Measurements from ENCODE around the gene DNASE1. TPM values are rescaled to one million over a fixed set of nuclear protein-coding genes. Genes with fewer than 3 reads are reported as not detected.
A peak's percentile ranks its signal among the peaks of the same experiment; 100 is the strongest.

Gene DNASE1
- total RNA-seq, 1 donor from 2014 or later: 18.4 TPM

DNA sequence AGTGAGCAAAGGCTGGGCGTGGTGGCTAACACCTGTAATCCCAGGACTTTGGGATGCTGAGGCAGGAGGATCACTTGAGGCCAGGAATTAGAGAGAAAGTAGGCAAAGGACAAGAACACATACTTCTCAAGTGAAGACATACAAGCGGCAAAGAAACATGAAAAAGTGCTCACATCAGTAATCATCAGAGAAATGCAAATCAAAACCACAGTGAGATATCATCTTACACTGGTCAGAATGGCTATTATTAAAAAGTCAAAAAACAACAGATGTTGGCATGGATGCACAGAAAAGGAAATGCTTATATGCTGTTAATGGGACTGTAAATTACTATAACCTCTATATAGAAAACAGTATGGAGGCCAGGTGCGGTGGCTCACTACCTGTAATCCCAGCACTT lies 30.8 kb upstream of the DNASE1 start:
- Histone ChIP-seq H3K4me3 (no peak overlapping the region), H3K4me1 (peaks cover 8% of the 10 kb centered on the region), H3K27me3 (no peaks in the 10 kb centered on the region), H3K9me3 (no peaks in the 10 kb centered on the region), H3K27ac (no peak overlapping the region), H3K36me3 (no peaks in the 10 kb centered on the region)
- no peak for DNase-seq
- ATAC-seq: no peak
- intact Hi-C loops (cut with DNase I): no loop called here
- TF ChIP-seq, protein P1, sequence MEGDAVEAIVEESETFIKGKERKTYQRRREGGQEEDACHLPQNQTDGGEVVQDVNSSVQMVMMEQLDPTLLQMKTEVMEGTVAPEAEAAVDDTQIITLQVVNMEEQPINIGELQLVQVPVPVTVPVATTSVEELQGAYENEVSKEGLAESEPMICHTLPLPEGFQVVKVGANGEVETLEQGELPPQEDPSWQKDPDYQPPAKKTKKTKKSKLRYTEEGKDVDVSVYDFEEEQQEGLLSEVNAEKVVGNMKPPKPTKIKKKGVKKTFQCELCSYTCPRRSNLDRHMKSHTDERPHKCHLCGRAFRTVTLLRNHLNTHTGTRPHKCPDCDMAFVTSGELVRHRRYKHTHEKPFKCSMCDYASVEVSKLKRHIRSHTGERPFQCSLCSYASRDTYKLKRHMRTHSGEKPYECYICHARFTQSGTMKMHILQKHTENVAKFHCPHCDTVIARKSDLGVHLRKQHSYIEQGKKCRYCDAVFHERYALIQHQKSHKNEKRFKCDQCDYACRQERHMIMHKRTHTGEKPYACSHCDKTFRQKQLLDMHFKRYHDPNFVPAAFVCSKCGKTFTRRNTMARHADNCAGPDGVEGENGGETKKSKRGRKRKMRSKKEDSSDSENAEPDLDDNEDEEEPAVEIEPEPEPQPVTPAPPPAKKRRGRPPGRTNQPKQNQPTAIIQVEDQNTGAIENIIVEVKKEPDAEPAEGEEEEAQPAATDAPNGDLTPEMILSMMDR (IDR thresholded peaks at IDR 0.05): no peak

DNA sequence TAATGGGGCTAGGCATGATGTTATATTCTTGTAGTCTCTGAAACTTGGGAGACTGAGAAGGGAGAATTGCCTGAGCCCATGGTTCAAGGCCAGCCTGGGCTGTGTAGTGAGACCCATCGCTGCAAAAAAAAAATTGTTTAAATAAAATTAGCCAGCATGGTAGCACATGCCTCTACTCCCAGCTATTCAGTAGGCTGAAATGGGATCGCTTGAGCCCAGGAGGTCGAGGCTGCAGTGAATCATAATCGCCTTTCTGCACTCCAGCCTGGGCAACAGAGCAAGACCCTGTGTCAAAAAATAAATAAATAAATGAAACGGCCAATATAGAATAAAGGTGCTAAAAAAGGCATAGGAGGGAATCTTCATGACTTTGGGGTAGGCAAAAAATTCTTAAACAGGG lies 29.2 kb upstream of the DNASE1 start:
- Histone ChIP-seq H3K4me1 (peaks cover 8% of the 10 kb centered on the region), H3K4me3 (no peak overlapping the region), H3K27me3 (no peaks in the 10 kb centered on the region), H3K9me3 (no peaks in the 10 kb centered on the region), H3K27ac (no peak overlapping the region), H3K36me3 (no peaks in the 10 kb centered on the region)
- TF ChIP-seq, protein P1 (IDR thresholded peaks at IDR 0.05): no peak
- DNase-seq (no peak), ATAC-seq (no peak)
- intact Hi-C loops (cut with DNase I): no loop called here

DNA sequence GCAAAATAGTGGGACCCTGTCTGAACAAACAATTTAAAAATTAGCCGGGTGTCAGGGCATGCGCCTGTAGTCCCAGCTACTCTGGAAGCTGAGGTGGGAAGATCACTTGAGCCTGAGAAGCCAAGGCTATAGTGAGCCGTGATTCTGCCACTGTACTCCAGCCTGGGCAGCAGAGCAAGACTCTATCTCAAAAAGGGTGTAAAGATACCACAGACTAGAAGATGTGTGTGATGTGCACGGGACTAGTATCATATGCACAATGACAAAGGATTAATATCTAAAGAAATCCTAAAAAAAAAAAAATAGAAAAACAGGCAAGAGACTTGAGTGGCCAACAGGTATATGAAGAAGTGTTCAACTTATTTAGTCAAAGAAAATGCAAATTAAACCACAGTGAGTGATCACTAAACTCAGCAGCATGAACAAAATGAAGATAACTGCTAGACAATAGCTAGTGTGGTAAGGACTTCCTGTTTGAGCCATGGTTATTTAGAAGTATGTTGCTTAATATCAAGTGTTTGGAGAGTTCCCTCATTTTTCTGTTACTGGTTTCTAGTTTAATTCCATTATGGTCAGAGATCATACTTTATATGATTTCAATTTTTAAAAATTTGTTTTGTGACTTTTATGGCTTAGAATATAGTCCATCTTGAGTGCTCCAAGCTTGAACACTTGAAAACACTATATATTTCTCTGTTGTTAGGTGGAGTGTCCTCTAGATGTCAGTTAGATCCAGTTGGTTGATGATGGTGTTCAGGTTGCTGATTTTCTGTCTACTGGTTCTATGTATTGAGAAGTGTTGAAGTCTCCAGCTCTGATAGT lies 28.4 kb upstream of the DNASE1 start:
- Histone ChIP-seq H3K4me3 (no peak overlapping the region), H3K27ac (no peak overlapping the region), H3K9me3 (no peaks in the 10 kb centered on the region), H3K27me3 (no peaks in the 10 kb centered on the region), H3K4me1 (peaks cover 8% of the 10 kb centered on the region), H3K36me3 (no peaks in the 10 kb centered on the region)
- TF ChIP-seq, protein P1 (IDR thresholded peaks at IDR 0.05): no peak
- ATAC-seq (peak; percentile 47), DNase-seq (no peak)
- intact Hi-C loops (cut with DNase I): no loop called here

DNA sequence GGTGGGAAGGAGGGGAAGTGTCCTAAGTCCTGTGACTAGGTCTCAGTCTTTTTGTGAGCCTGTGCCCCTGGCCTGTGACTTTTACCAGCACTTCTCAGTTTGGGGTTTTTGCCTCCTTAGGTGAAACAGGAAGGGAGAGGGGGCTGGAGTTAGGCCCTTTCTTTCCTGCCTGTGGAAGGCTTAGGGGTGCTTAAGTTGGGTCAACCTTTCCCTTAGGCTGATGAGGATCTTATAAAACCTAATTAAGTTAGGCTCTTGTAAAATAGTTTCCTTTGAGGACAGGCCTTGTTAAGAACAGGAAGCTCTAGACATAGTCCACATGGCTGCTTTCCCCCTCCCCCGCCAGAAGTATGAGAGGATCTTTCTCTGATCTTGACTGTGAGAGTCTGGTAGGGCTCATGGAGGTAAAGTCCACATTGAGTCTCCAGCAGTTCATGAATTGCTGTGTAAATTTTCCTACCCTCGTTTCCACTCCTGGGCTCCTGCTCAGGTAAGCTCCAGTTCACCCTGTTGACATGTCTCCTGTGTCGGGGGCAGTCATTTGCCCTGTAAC lies 17.0 kb upstream of the DNASE1 start:
- TF ChIP-seq, protein P1 (IDR thresholded peaks at IDR 0.05): no peak
- no peak for DNase-seq
- Histone ChIP-seq H3K27me3 (no peaks in the 10 kb centered on the region), H3K36me3 (peaks cover 7% of the 10 kb centered on the region), H3K4me1 (peaks cover 7% of the 10 kb centered on the region), H3K4me3 (no peak overlapping the region), H3K27ac (no peak overlapping the region), H3K9me3 (no peaks in the 10 kb centered on the region)
- intact Hi-C loops (cut with DNase I): no loop called here
- peak; percentile 59 for ATAC-seq

DNA sequence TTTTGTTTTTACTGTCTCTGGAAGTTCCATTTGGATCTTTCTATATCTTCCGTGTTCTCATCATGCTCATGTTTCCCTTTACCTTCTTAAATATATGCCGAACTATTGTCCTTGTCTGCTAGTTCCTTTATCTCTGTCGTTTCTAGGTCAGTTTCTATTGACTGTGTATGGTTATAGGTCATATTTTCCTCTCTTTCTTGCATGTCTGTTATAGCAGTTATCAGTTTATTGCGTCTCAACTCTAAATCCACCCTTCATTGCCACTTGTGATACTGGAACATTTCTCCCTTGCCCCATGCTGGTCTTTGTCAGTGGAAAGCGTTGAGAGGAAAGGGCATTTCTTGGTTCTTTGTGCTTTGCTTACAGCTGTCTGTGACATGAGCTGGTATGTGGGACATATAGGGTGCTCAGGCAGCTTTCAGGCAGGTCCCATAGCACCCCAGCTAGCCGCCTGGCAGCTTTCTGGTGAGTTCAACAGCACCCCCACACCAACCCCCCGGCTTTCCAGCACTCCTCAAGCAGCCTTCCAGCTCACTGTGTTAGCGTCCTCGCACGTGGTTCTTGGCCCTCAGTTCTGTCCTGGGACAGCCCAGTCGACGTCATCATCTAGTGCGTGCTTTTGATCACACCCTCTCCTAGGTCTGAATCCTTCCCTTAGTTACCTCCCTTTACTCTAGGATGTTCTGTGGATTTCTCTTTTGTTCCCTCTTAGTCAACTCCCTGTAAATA lies 15.4 kb upstream of the DNASE1 start:
- intact Hi-C loops (cut with DNase I): no loop called here
- Histone ChIP-seq H3K27ac (no peak overlapping the region), H3K9me3 (no peaks in the 10 kb centered on the region), H3K27me3 (no peaks in the 10 kb centered on the region), H3K4me3 (no peak overlapping the region), H3K36me3 (peaks cover 7% of the 10 kb centered on the region), H3K4me1 (peaks cover 7% of the 10 kb centered on the region)
- TF ChIP-seq, protein P1 (IDR thresholded peaks at IDR 0.05): no peak
- ATAC-seq (no peak), DNase-seq (no peak)

Measured in upper lobe of right lung (tissue), 1 donor.